Left renal cortex interstitium (tissue), 4 donors: ENCODE data around the gene LMTK2. TPM values are rescaled to one million over a fixed set of nuclear protein-coding genes. Genes with fewer than 3 reads are reported as not detected.
"Not testable (repeated sequence)": the region's sequence is repeated elsewhere in the genome, so short reads cannot be mapped to it uniquely, and the experiment has no call there.

Experiments
- DNase-seq, 4 donors: peaks; one replicate each; pipeline ENCODE4 v3.0.0-alpha.2; 2013; ENCODE audit warnings: low read depth in 4 of 4, low spot score in 2 of 4, missing footprints in 1 of 4
- polyA plus RNA-seq, 4 donors: library from polyadenylated mRNA; unstranded; fragments of 120-200 nt; gene quantifications; one replicate each; pipeline ENCODE4 v1.2.1, GENCODE V29; 2013; ENCODE audit not compliant: insufficient read length in 4 of 4

LMTK2 gene
- polyA plus RNA-seq, 4 donors = 11.5 to 15.6 (median 13.8) TPM

GRCh38 chr7:98102170-98102569, 4.5 kb upstream of the LMTK2 start:
- DNase-seq = no peak

GRCh38 chr7:98105942-98106544, 619 bp upstream of the LMTK2 start:
- DNase-seq = no peak

- DNase-seq = no peak
Observed at GRCh38 chr7:98107313-98107721, 655 bp downstream of the LMTK2 start.

GRCh38 chr7:98110249-98111022, 3.8 kb downstream of the LMTK2 start:
- no peak for DNase-seq

DNA sequence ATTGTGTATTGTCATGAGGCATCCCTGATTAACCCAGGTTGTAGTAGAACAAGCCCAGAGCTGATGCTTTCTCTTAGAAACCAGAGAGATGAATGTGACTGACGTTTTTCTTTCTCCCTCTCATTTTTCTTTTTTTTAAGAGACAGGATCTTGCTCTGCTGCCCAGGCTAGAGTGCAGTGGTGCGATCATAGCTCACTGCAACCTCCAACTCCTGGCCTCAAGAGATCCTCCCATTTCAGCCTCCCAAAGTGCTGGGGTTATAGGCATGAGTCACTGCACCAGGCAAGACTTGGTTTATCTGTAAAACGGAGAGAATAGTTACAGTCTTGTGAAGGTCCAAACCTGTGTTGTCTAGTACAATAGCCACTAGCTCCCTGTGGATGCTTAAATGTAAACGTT, 5.4 kb downstream of the LMTK2 start:
- DNase-seq = no peak

DNA sequence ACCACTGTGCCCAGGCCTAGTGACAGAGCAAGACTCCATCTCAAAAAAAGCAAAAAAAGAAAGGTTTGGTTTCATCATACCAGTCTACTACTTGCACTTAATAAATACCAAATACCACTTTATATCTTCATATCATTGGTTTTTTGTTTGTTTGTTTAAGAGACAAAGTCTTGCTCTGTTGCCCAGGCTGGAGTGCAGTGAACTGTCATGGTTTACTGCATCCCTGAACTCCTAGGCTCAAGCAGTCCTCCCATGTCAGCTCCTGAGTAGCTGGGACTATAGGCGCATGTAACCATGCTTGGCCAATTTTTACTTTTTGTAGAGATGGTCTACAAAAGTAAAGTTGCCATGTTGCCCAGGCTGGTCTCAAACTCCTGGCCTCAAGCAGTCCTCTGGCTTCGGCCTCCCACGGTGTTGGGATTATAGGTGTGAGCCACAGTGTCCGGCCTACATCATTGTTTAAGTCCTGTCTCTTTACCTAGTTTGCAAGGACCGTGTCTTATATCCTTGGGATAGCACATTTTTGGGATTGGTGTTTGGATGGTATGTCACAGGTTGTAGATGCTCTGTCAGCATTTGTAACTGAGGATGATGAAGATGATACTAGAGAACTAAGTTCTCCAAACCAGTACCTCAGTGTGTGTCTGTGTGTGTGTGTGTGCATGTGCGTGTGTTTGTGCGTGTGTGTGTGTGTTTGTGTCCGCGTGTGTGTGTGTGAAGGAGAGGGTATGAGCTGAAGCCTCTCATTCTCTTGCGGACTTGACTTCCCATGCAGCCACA, 9.3 kb downstream of the LMTK2 start:
- DNase-seq = no peak

DNA sequence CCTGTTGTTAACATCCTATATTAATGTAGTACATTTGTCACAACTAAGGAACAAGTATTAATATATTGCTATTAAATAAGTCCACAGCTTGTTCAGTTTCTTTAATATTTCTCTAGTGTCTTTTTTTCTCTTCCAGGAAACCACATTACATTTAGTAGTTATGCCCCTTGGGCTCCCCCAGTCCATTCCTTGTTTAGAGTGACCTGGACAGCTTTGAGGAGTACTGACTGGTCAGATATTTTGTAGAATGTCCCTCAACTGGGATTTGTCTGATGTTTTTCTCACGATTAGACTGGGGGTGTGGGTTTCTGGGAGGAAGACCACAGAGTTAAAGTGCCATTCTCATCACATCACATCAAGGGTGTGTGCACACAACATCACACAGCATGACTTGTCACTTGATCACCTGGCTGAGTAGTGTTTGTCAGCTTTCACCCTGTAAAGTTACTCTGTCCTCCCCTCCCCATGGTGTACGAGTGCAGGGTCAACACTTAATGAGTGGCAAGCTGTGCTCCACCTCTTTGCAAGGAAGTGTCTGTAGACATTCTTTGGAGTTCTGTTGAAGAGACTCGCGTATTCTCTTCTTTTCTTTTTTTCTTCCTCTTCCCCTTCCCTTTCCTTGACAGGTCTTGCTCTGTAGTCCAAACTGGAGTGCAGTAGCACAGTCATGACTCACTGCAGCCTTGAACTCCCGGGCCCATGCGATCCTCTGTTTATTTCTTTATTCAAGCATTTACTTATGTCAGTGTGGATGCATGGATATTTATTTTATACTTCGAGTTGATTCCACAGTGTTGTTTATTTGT, 10.2 kb downstream of the LMTK2 start:
- no peak for DNase-seq

DNA sequence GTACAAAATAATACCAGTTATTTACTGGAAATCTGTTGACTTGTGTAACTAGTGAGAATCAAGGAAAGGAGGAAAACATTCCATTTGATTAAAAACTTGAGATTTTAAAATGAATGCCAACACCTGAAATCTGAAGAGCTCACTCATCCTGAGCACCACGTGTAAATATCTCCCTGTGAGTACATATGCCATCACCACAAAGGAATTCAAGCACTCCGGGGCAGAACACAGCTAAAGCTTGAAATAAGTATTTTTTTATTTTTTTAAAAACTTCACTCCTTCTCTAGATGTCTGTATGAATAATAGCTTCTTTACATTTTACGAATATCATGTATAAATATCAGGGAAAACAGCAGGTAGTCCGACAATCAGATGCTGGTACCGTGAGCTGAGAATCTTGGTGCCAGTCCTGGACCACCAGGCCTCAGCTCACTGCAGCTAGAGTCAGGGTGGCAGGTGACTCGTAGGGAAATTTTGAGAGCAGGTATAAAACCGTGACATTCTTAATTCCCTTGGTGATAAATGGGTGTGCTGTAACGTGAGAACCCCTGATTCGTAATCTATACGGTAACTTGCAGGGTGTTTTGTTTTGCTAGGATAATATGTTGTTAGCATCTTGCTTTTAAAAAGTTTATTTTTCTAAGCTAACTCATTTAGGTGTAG, 12.7 kb downstream of the LMTK2 start:
- no peak for DNase-seq

DNA sequence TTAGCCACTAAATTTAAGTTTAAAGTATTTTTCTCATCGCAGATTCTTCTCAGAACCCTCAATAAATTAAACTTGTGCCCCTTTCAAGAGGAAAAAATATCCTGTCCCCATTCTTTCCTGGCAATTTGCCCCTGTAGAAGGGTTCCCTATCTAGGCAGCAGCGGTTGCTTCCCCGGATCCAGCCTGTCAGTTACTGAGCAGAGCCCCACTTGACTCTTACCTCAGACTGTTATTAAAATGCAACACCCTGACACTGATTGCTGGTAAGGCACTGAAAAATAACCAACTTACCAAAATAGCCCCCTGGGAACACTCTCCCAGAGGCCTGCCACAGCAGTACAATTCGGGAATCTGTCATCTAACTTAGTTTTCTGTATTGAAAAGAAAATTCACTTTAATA, 13.9 kb downstream of the LMTK2 start:
- no peak for DNase-seq

GRCh38 chr7:98121388-98121787, 14.7 kb downstream of the LMTK2 start:
- not testable (repeated sequence) for DNase-seq

DNA sequence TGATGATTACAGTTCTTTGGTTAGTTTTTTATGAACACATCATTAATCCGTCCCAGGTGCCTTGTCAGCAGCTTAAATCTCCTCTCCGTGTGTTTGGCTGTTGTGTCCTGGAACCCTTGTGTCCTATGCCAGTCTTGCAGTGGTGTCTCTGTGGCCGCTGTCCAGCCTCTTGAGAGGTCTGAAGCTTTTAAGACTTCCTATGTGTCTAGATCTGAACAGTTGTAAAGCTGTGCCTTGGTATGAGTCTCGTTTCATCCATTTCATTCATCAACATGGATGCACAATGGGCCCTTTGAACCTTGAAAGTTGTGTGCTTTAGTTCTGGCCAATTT, 16.7 kb downstream of the LMTK2 start:
- DNase-seq = no peak

- no peak for DNase-seq
Observed at GRCh38 chr7:98125759-98126158, 19.1 kb downstream of the LMTK2 start.

DNA sequence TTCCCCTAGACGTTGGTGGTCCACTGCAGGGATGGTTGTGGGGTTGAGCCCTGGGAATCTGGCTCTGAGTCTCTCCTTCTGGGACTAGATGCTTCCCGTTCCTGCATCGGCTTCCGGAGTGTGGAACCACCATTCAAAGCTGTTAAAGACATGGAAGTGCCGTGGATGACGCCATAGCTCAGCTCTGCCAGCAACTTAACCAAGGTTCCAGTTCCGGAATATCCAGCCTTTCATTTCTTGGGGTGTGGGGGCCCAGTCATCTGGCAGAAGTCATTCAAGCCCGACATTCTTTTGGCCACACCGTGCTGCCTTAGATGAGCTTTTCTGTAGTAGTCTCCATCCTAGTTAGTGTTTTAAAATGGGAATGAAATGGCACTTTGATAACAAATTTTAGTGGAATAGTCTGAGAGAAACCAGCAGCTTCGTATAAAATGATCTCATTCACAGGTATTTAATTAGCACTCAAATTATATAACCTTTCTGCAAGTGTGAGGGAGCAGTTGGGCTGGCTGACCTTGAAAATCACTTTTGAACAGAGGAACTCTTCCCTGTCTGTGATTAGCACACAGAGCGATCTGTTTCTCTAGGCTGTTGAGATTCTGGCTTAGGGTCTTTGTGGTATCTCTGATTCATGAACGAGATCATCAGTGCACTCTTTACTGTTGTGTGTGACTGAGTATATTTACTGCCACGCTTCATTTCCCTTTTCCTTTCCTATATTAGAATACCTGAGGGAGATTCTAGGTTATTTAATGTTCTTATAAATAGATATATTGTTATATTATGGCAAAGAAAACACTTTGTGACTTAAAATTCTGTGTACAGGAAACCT, 19.9 kb downstream of the LMTK2 start:
- no peak for DNase-seq

- no peak for DNase-seq
Observed at GRCh38 chr7:98128346-98128745, 21.7 kb downstream of the LMTK2 start.

GRCh38 chr7:98130959-98131358, 24.3 kb downstream of the LMTK2 start:
- no peak for DNase-seq

DNA sequence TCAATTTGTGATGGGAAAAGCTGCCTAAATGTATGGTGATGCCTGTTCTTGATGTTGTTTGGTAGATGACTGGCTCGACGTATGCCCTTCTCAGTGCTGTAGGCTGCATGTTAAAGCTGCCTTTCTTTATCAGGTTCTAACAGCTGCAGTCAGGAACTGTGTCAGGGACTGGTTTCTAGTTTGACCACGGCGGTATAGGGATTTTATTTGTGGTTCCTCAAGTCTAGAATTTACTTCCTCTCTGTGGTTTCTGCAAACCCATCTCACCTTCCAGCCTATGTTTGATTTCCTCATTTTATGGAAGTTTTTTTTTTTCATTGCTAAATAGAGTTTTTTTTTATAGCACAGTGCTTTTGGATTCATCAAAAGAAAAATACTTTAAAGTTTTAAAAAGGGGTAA, 26.5 kb downstream of the LMTK2 start:
- DNase-seq = no peak

- no peak for DNase-seq
Observed at GRCh38 chr7:98133621-98134303, 27.1 kb downstream of the LMTK2 start.

DNA sequence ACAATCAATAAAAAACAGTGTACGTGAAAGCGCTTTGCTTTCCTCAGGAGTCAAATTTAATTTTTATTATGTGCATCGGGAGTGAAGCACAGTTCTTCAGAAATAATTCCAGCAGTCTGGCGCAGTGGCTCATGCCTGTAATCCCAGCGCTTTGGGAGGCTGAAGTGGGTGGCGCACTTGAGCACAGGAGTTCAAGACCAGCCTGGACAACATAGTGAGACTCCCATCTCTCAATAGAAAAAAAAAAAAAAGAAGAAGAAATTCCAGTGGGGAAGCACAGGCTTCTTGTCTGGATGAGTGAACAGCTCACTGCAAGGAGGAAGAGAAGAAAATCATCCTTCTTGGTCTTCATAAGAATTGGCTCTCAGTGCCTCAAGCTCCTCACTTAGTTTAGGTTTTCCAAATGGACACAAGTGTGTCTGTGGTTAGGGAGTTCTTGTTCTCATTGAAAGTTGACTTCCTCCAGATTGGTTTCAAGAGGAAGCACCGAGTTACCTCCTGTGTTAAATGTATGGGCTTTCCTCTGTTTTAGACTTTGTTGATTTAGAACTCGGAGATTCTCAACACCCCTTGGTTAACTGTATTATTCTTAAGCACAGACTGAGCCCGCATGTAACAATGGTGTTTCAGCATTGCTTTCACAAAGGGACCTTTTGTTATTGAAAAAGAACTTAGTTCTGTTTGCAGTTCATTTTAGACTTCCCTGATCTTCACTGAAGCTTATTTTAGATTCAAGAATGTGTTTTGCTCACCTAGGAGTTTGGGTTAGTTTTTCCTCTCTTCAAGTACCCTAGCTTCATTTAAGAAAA, 28.0 kb downstream of the LMTK2 start:
- no peak for DNase-seq
